AG09319 (cell line): ENCODE results near the gene ZNF407.
A peak's percentile ranks its signal among the peaks of the same experiment; 100 is the strongest.

ENCODE experiments used
- DNase-seq: peaks from one replicate; pipeline ENCODE4 v3.0.0-alpha.2; 2010; ENCODE audit warnings: low read depth; ENCODE audit errors: extremely low read depth
- TF ChIP-seq, protein P1 (sequence below): IDR thresholded peaks from 2 replicates; pipeline ENCODE4 v1.5.1; 2011; ENCODE audit warnings: low read depth, mild to moderate bottlenecking, inconsistent platforms, low read length, moderate library complexity

The ZNF407 gene

DNA sequence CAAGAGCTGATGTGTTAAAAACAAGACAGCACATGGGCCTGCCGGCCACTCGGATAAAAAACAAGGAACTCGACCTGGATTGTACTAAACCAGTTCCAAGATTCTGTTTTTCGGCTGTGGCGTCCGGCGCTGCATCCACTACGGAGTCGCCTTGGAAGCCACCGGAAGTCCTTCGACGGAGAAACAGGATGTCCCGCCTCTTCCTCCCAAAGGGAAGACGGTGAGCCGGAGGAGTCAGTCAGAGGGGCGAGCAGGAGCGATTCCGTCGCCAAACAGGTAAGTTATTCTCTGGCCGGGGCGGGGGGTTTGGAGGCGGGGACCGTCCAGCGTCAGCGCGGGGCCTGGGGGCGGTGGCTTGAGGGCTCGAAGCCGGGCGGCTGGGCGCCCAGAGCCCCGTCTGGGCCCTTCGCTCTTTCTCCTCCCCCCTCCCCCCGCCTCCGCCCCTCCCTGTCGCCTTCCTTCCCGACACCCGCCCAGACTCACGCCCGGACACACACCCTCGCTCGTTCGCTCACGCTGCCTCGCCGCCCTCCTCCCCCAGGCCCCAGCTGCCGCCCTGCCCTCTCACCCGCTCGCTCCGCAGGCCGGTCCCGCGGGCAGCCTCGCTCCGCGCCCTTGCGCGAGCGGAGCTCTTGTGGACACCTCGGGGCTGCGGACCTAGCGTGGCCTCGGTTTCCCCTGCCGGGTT, at the start of gene ZNF407:
Gene ZNF407 (plus strand): TSS at position 209 of the 688 bp plus-strand sequence. CDS start 33,150 bp downstream, outside the sequence.
- TF ChIP-seq, protein P1, sequence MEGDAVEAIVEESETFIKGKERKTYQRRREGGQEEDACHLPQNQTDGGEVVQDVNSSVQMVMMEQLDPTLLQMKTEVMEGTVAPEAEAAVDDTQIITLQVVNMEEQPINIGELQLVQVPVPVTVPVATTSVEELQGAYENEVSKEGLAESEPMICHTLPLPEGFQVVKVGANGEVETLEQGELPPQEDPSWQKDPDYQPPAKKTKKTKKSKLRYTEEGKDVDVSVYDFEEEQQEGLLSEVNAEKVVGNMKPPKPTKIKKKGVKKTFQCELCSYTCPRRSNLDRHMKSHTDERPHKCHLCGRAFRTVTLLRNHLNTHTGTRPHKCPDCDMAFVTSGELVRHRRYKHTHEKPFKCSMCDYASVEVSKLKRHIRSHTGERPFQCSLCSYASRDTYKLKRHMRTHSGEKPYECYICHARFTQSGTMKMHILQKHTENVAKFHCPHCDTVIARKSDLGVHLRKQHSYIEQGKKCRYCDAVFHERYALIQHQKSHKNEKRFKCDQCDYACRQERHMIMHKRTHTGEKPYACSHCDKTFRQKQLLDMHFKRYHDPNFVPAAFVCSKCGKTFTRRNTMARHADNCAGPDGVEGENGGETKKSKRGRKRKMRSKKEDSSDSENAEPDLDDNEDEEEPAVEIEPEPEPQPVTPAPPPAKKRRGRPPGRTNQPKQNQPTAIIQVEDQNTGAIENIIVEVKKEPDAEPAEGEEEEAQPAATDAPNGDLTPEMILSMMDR = no peak
- DNase-seq = peak; percentile 68

GRCh38 chr18:74549591-74550104, 48.0 kb upstream of the ZNF407 start:
- no peak for DNase-seq
- TF ChIP-seq, protein P1 = no peak

DNA sequence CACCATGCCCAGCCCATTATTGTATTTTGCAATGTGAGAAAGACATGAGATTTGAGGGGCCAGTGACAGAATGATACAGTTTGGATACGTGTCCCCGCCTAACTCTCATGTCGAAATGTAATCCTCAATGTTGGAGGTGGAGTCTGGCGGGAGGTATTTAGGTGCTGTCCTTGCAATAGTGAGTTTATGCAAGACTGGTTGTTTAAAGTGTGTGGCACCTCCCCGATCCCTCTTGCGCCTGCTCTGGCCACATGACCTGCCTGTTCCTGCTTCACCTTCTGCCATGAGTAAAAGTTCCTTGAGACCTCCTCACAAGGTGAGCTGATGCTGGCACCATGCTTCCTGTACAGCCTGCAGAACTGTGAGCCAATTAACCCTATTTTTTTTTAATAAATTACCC, 46.8 kb upstream of the ZNF407 start:
- TF ChIP-seq, protein P1 = no peak
- no peak for DNase-seq

DNA sequence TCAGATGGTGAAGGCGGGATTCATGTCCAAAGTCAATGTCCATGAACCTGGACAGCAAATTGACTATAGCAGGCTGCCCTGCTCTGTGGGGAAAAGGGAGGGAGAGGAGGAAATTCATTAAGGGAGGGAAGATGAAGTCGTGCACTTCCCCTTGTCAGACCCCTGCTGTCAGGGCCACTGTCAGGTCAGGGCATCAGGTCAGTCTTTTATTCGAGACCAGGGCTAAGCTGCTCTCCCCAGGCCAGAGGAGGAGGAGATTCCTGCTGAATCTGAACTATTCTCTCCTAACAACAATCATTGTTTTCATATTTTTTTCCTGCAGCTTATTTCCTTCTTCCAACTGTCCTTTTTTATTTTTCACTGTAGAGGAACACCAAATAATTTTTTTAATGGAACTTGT, 46.2 kb upstream of the ZNF407 start:
- TF ChIP-seq, protein P1 = no peak

GRCh38 chr18:74551936-74552555, 45.6 kb upstream of the ZNF407 start:
- TF ChIP-seq, protein P1 = peak; percentile 88
- DNase-seq = peak; percentile 52

More for the DNA sequence above, 46.2 kb upstream of the ZNF407 start:
- DNase-seq = no peak

DNA sequence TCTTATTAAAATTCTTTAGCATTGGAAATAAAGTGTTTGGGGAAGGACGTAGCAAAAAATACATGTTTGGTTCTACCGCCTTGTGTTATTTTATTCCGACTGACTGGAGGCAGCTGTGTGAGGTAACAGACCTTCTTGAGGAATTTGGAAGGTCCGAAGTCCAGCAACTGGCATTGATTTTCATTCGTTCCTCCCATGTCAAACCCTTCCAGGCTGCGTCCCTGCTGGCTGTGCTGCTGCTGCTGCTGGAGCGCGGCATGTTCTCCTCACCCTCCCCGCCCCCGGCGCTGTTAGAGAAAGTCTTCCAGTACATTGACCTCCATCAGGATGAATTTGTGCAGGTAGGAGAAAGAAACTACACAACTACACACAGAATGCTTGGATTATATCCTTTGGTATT, 41.5 kb upstream of the ZNF407 start:
- TF ChIP-seq, protein P1 = no peak
- no peak for DNase-seq

GRCh38 chr18:74558096-74558495, 39.6 kb upstream of the ZNF407 start:
- TF ChIP-seq, protein P1 = no peak
- no peak for DNase-seq
